Progenitor cell of endocrine pancreas (in vitro differentiated cells): ENCODE measurements around the gene SERTAD2. TPM values are rescaled to one million over a fixed set of nuclear protein-coding genes. Genes with fewer than 3 reads are reported as not detected.

ENCODE experiments used
- DNase-seq: peaks from one replicate; pipeline ENCODE4 v3.0.0; 2021; ENCODE audit warnings: low spot score; ENCODE audit not compliant: unreplicated experiment
- H3K27ac Mint-ChIP-seq: 2 replicates; pipeline ENCODE4 v1.8.0; 2021; ENCODE audit warnings: mild to moderate bottlenecking, moderate library complexity, mixed read lengths
- H3K27me3 Mint-ChIP-seq: 2 replicates; pipeline ENCODE4 v1.8.0; 2021; ENCODE audit warnings: mixed read lengths
- H3K36me3 Mint-ChIP-seq: 2 replicates; pipeline ENCODE4 v1.8.0; 2022; ENCODE audit warnings: mixed read lengths; ENCODE audit not compliant: insufficient read depth
- H3K4me1 Mint-ChIP-seq: 2 replicates; pipeline ENCODE4 v1.8.0; 2021; ENCODE audit warnings: low read depth, mixed read lengths
- H3K4me3 Mint-ChIP-seq: 2 replicates; pipeline ENCODE4 v1.8.0; 2021; ENCODE audit warnings: low read depth, mild to moderate bottlenecking, moderate library complexity, mixed read lengths
- H3K9me3 Mint-ChIP-seq: 2 replicates; pipeline ENCODE4 v1.8.0; 2021; ENCODE audit warnings: low read depth, mixed read lengths
- CTCF ChIP-seq: fragments of 200-600 bp; sonication (generic); IDR thresholded peaks from one replicate; pipeline ENCODE4 v1.5.0; 2021; ENCODE audit warnings: antibody characterized with exemption, mild to moderate bottlenecking; ENCODE audit not compliant: unreplicated experiment
- total RNA-seq: library from RNA; stranded (reverse); gene quantifications from 2 replicates; pipeline ENCODE4 v1.2.1, GENCODE V29; 2021

SERTAD2 gene
- total RNA-seq, 1 donor from 2014 or later = 19.0 TPM

GRCh38 chr2:64623242-64623850 is 30.4 kb downstream of the SERTAD2 start:
- Mint-ChIP-seq H3K4me1 (peaks cover 2% of the 10 kb centered on the region), H3K36me3 (no peaks in the 10 kb centered on the region), H3K27ac (no peak overlapping the region), H3K9me3 (no peaks in the 10 kb centered on the region), H3K4me3 (no peak overlapping the region), H3K27me3 (peaks cover 3% of the 10 kb centered on the region)
- no peak for DNase-seq
- TF ChIP-seq CTCF = no peak

GRCh38 chr2:64622443-64623241 is 31.1 kb downstream of the SERTAD2 start:
- TF ChIP-seq CTCF = peak; percentile 11
- Mint-ChIP-seq H3K4me3 (no peak overlapping the region), H3K9me3 (no peaks in the 10 kb centered on the region), H3K36me3 (no peaks in the 10 kb centered on the region), H3K27ac (no peak overlapping the region), H3K27me3 (peaks cover 3% of the 10 kb centered on the region), H3K4me1 (peaks cover 8% of the 10 kb centered on the region)
- DNase-seq = no peak

GRCh38 chr2:64620661-64621060 is 33.1 kb downstream of the SERTAD2 start:
- TF ChIP-seq CTCF = no peak
- Mint-ChIP-seq H3K4me1 (peaks cover 12% of the 10 kb centered on the region), H3K27me3 (peaks cover 3% of the 10 kb centered on the region), H3K9me3 (no peaks in the 10 kb centered on the region), H3K27ac (no peak overlapping the region), H3K36me3 (no peaks in the 10 kb centered on the region), H3K4me3 (no peak overlapping the region)
- DNase-seq = no peak

- no peak for DNase-seq
- peaks cover 12% of the 10 kb centered on the region for H3K4me1 Mint-ChIP-seq
- H3K27me3 Mint-ChIP-seq = no peaks in the 10 kb centered on the region
- no peak for TF ChIP-seq CTCF
- H3K27ac Mint-ChIP-seq = no peak overlapping the region
- no peak overlapping the region for H3K4me3 Mint-ChIP-seq
- no peaks in the 10 kb centered on the region for H3K9me3 Mint-ChIP-seq
- H3K36me3 Mint-ChIP-seq = no peaks in the 10 kb centered on the region
These were observed 36.0 kb downstream of the SERTAD2 start for GRCh38 chr2:64617631-64618151.

GRCh38 chr2:64615844-64616536 is 37.7 kb downstream of the SERTAD2 start:
- Mint-ChIP-seq H3K4me1 (peaks cover 12% of the 10 kb centered on the region), H3K27me3 (peaks cover 3% of the 10 kb centered on the region), H3K36me3 (no peaks in the 10 kb centered on the region), H3K9me3 (no peaks in the 10 kb centered on the region), H3K27ac (peak overlapping the region; percentile 85), H3K4me3 (no peak overlapping the region)
- no peak for DNase-seq
- TF ChIP-seq CTCF = no peak
